Nephron (organoid): ENCODE measurements around the gene ZNF146.
"Not testable (repeated sequence)": the region's sequence is repeated elsewhere in the genome, so short reads cannot be mapped to it uniquely, and the experiment has no call there.

Experiments
- H3K27ac Mint-ChIP-seq, 3 experiments: 2 replicates each; pipeline ENCODE4 v1.8.0; 2020; ENCODE audit warnings: mixed read lengths in 3 of 3, mild to moderate bottlenecking in 2 of 3, moderate library complexity in 1 of 3
- H3K27me3 Mint-ChIP-seq: 2 replicates; pipeline ENCODE4 v1.8.0; 2021; ENCODE audit warnings: low read depth, mild to moderate bottlenecking, moderate library complexity, mixed read lengths
- H3K36me3 Mint-ChIP-seq: 2 replicates; pipeline ENCODE4 v1.8.0; 2020; ENCODE audit warnings: low read depth, mixed read lengths
- H3K4me1 Mint-ChIP-seq: 2 replicates; pipeline ENCODE4 v1.8.0; 2020; ENCODE audit warnings: mixed read lengths
- H3K4me3 Mint-ChIP-seq, 3 experiments: 2 replicates each; pipeline ENCODE4 v1.8.0; 2020; ENCODE audit warnings: mild to moderate bottlenecking in 3 of 3, mixed read lengths in 3 of 3, moderate library complexity in 2 of 3
- H3K9me3 Mint-ChIP-seq: 2 replicates; pipeline ENCODE4 v1.8.0; 2020; ENCODE audit warnings: mixed read lengths
- CTCF ChIP-seq, 3 experiments: fragments of 200-600 bp; sonication (generic); IDR thresholded peaks; one replicate each; pipeline ENCODE4 v1.5.0; 2021; ENCODE audit warnings: antibody characterized with exemption in 3 of 3; ENCODE audit not compliant: unreplicated experiment in 3 of 3

ZNF146 gene

GRCh38 chr19:36183245-36183628 lies 31.7 kb upstream of the ZNF146 start:
- no peaks in the 10 kb centered on the region for H3K4me1 Mint-ChIP-seq
- peaks cover 28% of the 10 kb centered on the region for H3K36me3 Mint-ChIP-seq
- H3K9me3 Mint-ChIP-seq = no peaks in the 10 kb centered on the region
- no peak overlapping the region for H3K27ac Mint-ChIP-seq
- no peak overlapping the region for H3K4me3 Mint-ChIP-seq
- H3K27me3 Mint-ChIP-seq = no peaks in the 10 kb centered on the region
- no peak for TF ChIP-seq CTCF (IDR thresholded peaks at IDR 0.05; ENCODE audit: unreplicated experiment in 3 of 3)

GRCh38 chr19:36186722-36187121 lies 28.2 kb upstream of the ZNF146 start:
- H3K9me3 Mint-ChIP-seq, H3K27ac Mint-ChIP-seq, H3K4me3 Mint-ChIP-seq, H3K27me3 Mint-ChIP-seq, H3K4me1 Mint-ChIP-seq: not testable (repeated sequence)
- H3K36me3 Mint-ChIP-seq = peaks cover 34% of the 10 kb centered on the region

GRCh38 chr19:36196249-36196648 lies 18.7 kb upstream of the ZNF146 start:
- no peak for TF ChIP-seq CTCF (IDR thresholded peaks at IDR 0.05; ENCODE audit: unreplicated experiment in 3 of 3)
- Mint-ChIP-seq H3K36me3 (peaks cover 36% of the 10 kb centered on the region), H3K4me3 (no peak overlapping the region), H3K9me3 (no peaks in the 10 kb centered on the region), H3K4me1 (no peaks in the 10 kb centered on the region), H3K27ac (no peak overlapping the region), H3K27me3 (no peaks in the 10 kb centered on the region)

- Mint-ChIP-seq H3K27me3 (no peaks in the 10 kb centered on the region), H3K4me3 (no peak overlapping the region), H3K36me3 (peaks cover 29% of the 10 kb centered on the region), H3K4me1 (no peaks in the 10 kb centered on the region), H3K9me3 (no peaks in the 10 kb centered on the region), H3K27ac (no peak overlapping the region)
- no peak for TF ChIP-seq CTCF (IDR thresholded peaks at IDR 0.05; ENCODE audit: unreplicated experiment in 3 of 3)
These were observed 16.8 kb upstream of the ZNF146 start for GRCh38 chr19:36198119-36198518.

GRCh38 chr19:36201684-36202083 lies 13.2 kb upstream of the ZNF146 start:
- H3K27me3 Mint-ChIP-seq = no peaks in the 10 kb centered on the region

GRCh38 chr19:36203293-36203692 lies 11.6 kb upstream of the ZNF146 start:
- H3K27me3 Mint-ChIP-seq = no peaks in the 10 kb centered on the region
- H3K27ac Mint-ChIP-seq = no peak overlapping the region
- no peaks in the 10 kb centered on the region for H3K4me1 Mint-ChIP-seq
- H3K36me3 Mint-ChIP-seq = peaks cover 11% of the 10 kb centered on the region
- H3K4me3 Mint-ChIP-seq = no peak overlapping the region
- no peaks in the 10 kb centered on the region for H3K9me3 Mint-ChIP-seq
- TF ChIP-seq CTCF (IDR thresholded peaks at IDR 0.05; ENCODE audit: unreplicated experiment in 3 of 3) = no peak

More at GRCh38 chr19:36201684-36202083, 13.2 kb upstream of the ZNF146 start:
- no peak overlapping the region for H3K4me3 Mint-ChIP-seq
- H3K4me1 Mint-ChIP-seq = no peaks in the 10 kb centered on the region
- H3K9me3 Mint-ChIP-seq = no peaks in the 10 kb centered on the region
- no peak overlapping the region for H3K27ac Mint-ChIP-seq
- no peak for TF ChIP-seq CTCF (IDR thresholded peaks at IDR 0.05; ENCODE audit: unreplicated experiment in 3 of 3)
- H3K36me3 Mint-ChIP-seq = peaks cover 18% of the 10 kb centered on the region
